Activated CD8-positive, alpha-beta T cell treated with anti-CD3 and anti-CD28 coated beads for 36 hours (primary cell): ENCODE data around the gene MAGOHB. TPM values are rescaled to one million over a fixed set of nuclear protein-coding genes. Genes with fewer than 3 reads are reported as not detected.
"Not testable (repeated sequence)": the region's sequence is repeated elsewhere in the genome, so short reads cannot be mapped to it uniquely, and the experiment has no call there.

ENCODE experiments used
- ATAC-seq: fragments of 200-7000 bp; cut with Tn5 transposase; one replicate; pipeline ENCODE4 v1.10.0; 2021; ENCODE audit warnings: mild to moderate bottlenecking, moderate library complexity
- CTCF ChIA-PET: fragments of 350-600 bp; sonication (Branson Sonifier 250); formaldehyde crosslinking; loops from one replicate; lab custom pipeline; 2021; ENCODE audit warnings: antibody characterized with exemption; lab: Charles Lee
- POLR2A ChIA-PET: fragments of 350-600 bp; sonication (Branson Sonifier 250); formaldehyde crosslinking; loops from one replicate; lab custom pipeline; 2021; ENCODE audit warnings: antibody characterized with exemption; lab: Charles Lee
- DNase-seq: peaks from one replicate; pipeline ENCODE4 v3.0.0-alpha.2; 2020
- H3K27ac Mint-ChIP-seq: one replicate; pipeline ENCODE4 v1.8.0; 2021; ENCODE audit warnings: mild to moderate bottlenecking, mixed read lengths
- H3K27me3 Mint-ChIP-seq: one replicate; pipeline ENCODE4 v1.8.0; 2021; ENCODE audit warnings: mixed read lengths
- H3K36me3 Mint-ChIP-seq: one replicate; pipeline ENCODE4 v1.8.0; 2021; ENCODE audit warnings: low read depth, mixed read lengths
- H3K4me1 Mint-ChIP-seq: one replicate; pipeline ENCODE4 v1.8.0; 2021; ENCODE audit warnings: low read depth, mixed read lengths
- H3K4me3 Mint-ChIP-seq: one replicate; pipeline ENCODE4 v1.8.0; 2021; ENCODE audit warnings: mild to moderate bottlenecking, moderate library complexity, mixed read lengths
- H3K9me3 Mint-ChIP-seq: one replicate; pipeline ENCODE4 v1.8.0; 2021; ENCODE audit warnings: mixed read lengths
- CTCF ChIP-seq: fragments of 200-600 bp; IDR thresholded peaks from one replicate; pipeline ENCODE4 v1.8.0; 2022; ENCODE audit warnings: antibody characterized with exemption, mild to moderate bottlenecking
- intact Hi-C: fragments of 100-400 bp; cut with micrococcal nuclease; formaldehyde crosslinking; loops from one replicate; pipeline ENCODE4 v1.10.0; 2022
- total RNA-seq, 2 experiments: library from RNA; stranded (reverse); gene quantifications; one replicate each; pipeline ENCODE4 v1.2.3, GENCODE V29; 2021

Gene MAGOHB
- total RNA-seq, 2 experiments from 2014 or later: 80.4 to 85.6 TPM

- POLR2A ChIA-PET: no interaction called here
- Mint-ChIP-seq H3K4me1 (no peaks in the 10 kb centered on the region), H3K4me3 (no peak overlapping the region), H3K36me3 (peaks cover 35% of the 10 kb centered on the region), H3K27me3 (no peaks in the 10 kb centered on the region), H3K27ac (no peak overlapping the region), H3K9me3 (no peaks in the 10 kb centered on the region)
- no peak for TF ChIP-seq CTCF
- no peak for ATAC-seq
- CTCF ChIA-PET: interaction anchor here (1.0 kb wide), 1 partner anchor 356 kb away, joined by 3 read pairs; no protein-coding TSS in a partner anchor
- intact Hi-C loops: no loop called here
- no peak for DNase-seq
Measured at GRCh38 chr12:10590966-10591365, 22.4 kb downstream of the MAGOHB start.

GRCh38 chr12:10584415-10584814 lies 29.0 kb downstream of the MAGOHB start:
- no peak for TF ChIP-seq CTCF
- peaks cover 41% of the 10 kb centered on the region for H3K36me3 Mint-ChIP-seq
- no peak overlapping the region for H3K27ac Mint-ChIP-seq
- intact Hi-C loops: no loop called here
- H3K4me1 Mint-ChIP-seq: no peaks in the 10 kb centered on the region
- ChIA-PET CTCF (no interaction called here), POLR2A (no interaction called here)
- DNase-seq (no peak), ATAC-seq (no peak)
- H3K4me3 Mint-ChIP-seq: no peak overlapping the region
- no peaks in the 10 kb centered on the region for H3K27me3 Mint-ChIP-seq
- H3K9me3 Mint-ChIP-seq: peaks cover 8% of the 10 kb centered on the region

GRCh38 chr12:10582704-10583103 lies 30.7 kb downstream of the MAGOHB start:
- H3K4me1 Mint-ChIP-seq: no peaks in the 10 kb centered on the region
- no peak overlapping the region for H3K27ac Mint-ChIP-seq
- peaks cover 34% of the 10 kb centered on the region for H3K36me3 Mint-ChIP-seq
- H3K4me3 Mint-ChIP-seq: no peak overlapping the region
- TF ChIP-seq CTCF: no peak
- CTCF ChIA-PET: no interaction called here
- intact Hi-C loops: no loop called here
- H3K9me3 Mint-ChIP-seq: peaks cover 8% of the 10 kb centered on the region
- POLR2A ChIA-PET: no interaction called here
- no peak for ATAC-seq
- H3K27me3 Mint-ChIP-seq: no peaks in the 10 kb centered on the region
- DNase-seq: no peak

GRCh38 chr12:10582133-10582532 lies 31.3 kb downstream of the MAGOHB start:
- H3K4me3 Mint-ChIP-seq, CTCF ChIA-PET, POLR2A ChIA-PET, H3K9me3 Mint-ChIP-seq, intact Hi-C loops, H3K27me3 Mint-ChIP-seq, ATAC-seq, H3K4me1 Mint-ChIP-seq, DNase-seq: not testable (repeated sequence)
- peaks cover 30% of the 10 kb centered on the region for H3K36me3 Mint-ChIP-seq
- peak overlapping the region; percentile 37 for H3K27ac Mint-ChIP-seq

GRCh38 chr12:10574307-10574706 lies 39.1 kb downstream of the MAGOHB start:
- Mint-ChIP-seq H3K4me1 (peaks cover 32% of the 10 kb centered on the region), H3K36me3 (peaks cover 28% of the 10 kb centered on the region), H3K9me3 (no peaks in the 10 kb centered on the region), H3K4me3 (no peak overlapping the region), H3K27ac (peak overlapping the region; percentile 20), H3K27me3 (no peaks in the 10 kb centered on the region)
- no peak for TF ChIP-seq CTCF
- ATAC-seq (no peak), DNase-seq (no peak)
- POLR2A ChIA-PET: no interaction called here
- intact Hi-C loops: no loop called here
- CTCF ChIA-PET: interaction anchor here (0.7 to 2.5 kb wide), 5 partner anchors 23 to 339 kb away, joined by 3 to 7 read pairs (median 3); no protein-coding TSS in a partner anchor

GRCh38 chr12:10572021-10572490 lies 41.4 kb downstream of the MAGOHB start:
- Mint-ChIP-seq H3K36me3 (peaks cover 41% of the 10 kb centered on the region), H3K4me1 (peaks cover 46% of the 10 kb centered on the region)
- H3K4me3 Mint-ChIP-seq, intact Hi-C loops, DNase-seq, CTCF ChIA-PET, H3K27ac Mint-ChIP-seq, H3K27me3 Mint-ChIP-seq, H3K9me3 Mint-ChIP-seq, ATAC-seq, POLR2A ChIA-PET: not testable (repeated sequence)
